SH-SY5Y (cell line): ENCODE results near the gene PSEN1.

Source experiments
- GATA2 ChIP-seq: IDR thresholded peaks from 2 replicates; pipeline ENCODE4 v1.6.1; 2011; ENCODE audit warnings: mild to moderate bottlenecking, low read depth, low read length
- GATA3 ChIP-seq: IDR thresholded peaks from 2 replicates; pipeline ENCODE4 v1.6.1; 2011; ENCODE audit warnings: low read depth, mild to moderate bottlenecking, low read length, moderate library complexity

DNA sequence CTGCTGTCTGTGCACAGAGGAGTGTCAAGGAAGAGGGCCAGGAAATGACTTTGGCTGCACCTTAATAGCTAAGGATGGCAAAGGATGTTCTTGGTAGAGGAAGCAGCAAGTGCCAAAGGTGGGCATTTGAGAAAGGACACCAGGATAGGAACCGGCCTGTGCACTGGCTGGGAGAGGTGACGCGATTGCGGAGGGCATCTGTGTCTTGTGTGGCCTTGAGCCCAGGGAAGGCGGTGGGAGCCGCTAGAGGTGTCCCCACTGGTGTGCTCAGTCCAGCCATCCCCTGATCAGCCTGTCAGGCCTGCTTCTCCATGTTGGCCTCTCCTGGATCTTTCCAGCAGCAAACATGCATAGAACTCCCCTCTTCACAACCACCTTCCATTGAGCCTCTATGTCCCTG, 131.2 kb downstream of the PSEN1 start:
- no peak for TF ChIP-seq GATA2
- no peak for TF ChIP-seq GATA3
